Measurements from ENCODE around the gene KRTAP25-1.

Gene KRTAP25-1, protein sequence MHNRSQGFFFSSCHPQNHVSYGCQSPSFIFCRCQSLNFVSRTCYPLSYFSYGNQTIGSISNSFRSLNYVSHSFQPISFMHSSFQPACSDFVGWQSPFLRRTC

DNA sequence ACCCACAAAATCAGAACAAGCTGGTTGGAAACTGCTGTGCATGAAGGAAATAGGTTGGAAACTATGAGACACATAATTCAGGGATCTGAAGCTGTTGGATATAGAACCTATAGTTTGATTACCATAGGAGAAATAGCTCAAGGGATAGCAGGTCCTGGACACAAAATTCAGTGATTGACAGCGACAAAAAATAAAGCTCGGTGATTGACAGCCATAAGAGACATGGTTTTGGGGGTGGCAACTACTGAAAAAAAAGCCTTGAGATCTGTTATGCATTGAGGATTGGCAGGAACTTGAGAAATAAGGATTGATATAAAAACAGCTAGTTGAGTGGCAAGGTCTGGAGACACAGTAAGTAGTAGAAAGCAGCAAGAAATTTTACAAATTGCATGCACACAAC lies at the start of gene KRTAP25-1:
Gene KRTAP25-1, minus strand, starts transcription at position 300 of the 400 bp plus-strand sequence. Its CDS starts 24 bp downstream, at position 276.
- no peak for DNase-seq

DNA sequence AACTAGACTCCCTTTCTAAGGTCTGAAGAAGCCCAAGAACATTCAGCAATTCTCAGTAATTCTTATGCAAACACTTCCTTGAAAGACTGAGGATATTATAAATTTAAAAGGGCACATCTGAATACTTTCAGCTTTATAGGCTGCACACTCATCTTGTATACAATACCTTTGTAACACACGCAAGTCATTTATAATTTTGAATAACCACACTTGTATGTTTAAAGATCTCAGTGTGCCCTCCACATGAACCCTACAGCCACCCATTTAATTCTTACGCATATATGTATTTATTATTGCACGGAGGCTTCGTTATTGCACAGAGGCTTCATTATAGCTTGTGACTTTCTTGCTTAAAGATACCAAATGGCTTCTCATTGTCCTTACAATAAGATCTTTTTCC lies 49.4 kb upstream of the KRTAP25-1 start:
- DNase-seq, result no peak

DNA sequence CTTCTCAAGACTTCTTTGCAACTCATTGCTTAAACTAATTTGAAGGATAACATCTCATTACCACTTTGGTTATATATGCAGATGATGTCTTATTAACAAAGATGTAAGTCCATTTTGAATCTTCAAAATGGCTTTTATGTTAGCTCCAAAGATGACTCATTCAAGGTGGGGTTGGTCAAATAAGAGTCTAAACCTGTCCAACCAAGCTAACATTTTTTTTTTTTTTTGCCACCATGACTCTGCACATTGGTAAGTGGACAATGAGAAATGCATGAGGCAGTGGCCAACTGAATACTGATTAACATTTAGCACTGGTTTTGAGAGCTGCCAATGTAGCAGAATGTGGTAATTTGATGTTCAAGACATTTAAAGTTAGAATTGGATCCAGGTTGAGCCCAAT lies 48.5 kb upstream of the KRTAP25-1 start:
- no peak for DNase-seq

DNA sequence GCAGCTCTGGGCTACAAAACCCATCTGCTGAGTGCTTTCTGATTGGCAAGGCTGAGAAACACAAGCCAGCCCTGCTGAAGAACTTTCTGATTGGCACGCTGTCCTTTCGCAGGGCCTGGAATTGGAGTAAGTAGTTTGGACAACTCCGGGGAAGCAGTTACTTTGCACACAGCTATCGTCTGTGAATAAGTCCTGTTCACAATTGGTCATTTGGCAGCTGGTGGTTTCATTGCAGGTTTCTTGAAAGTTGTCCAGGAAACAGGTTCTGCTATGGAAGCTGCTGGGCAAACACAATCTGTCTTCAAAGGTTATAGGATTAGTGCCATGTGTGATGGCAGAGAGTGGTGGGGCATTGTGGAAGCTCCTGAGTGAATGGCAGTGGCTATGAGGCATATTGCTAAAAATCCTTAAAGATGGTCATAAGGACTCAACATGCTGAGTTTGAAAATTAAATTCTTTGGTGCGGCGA lies 48.0 kb upstream of the KRTAP25-1 start, which contains the start of gene KRTAP27-1:
Gene KRTAP27-1, minus strand, starts transcription at position 419 of the 469 bp plus-strand sequence. Its CDS starts 26 bp downstream, at position 393.
- no peak for DNase-seq

DNA sequence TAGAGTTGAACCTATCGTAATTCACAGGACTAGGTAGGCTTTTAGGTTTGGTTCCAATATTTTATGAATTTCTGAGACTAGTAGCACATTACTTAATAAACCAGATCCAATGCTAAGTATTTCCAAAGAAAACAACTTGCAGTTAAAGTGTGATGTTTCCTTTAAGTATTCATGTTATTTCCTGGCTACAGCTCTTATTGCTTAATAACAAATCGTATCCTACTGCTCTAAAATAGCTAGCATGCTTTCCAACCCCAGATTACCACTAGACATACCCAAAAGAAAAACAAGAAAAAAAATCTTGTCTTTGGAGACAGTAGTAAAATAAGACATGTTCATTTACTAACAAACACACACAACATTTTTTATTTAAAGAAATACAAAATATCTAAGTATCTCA lies 47.3 kb upstream of the KRTAP25-1 start:
- DNase-seq, result no peak

DNA sequence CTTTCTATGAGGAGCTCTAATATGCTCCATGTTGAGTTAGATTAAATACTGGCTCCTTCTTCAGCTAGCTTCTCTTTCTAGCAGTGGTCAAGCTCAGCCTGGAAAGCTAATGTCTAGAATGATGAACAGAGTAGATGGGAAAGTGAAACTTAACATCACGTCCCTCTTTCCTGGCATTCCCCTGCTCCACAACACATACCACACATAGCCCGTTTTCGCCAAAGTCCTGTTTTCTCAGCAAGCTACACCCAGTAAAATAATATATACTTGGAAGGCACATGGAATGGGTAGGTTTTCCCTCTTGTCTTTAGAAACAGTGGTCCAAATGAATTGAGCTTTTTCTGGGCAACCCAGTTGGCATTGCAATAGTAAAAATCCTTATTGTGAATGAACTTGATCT lies 44.4 kb upstream of the KRTAP25-1 start:
- DNase-seq, result no peak

DNA sequence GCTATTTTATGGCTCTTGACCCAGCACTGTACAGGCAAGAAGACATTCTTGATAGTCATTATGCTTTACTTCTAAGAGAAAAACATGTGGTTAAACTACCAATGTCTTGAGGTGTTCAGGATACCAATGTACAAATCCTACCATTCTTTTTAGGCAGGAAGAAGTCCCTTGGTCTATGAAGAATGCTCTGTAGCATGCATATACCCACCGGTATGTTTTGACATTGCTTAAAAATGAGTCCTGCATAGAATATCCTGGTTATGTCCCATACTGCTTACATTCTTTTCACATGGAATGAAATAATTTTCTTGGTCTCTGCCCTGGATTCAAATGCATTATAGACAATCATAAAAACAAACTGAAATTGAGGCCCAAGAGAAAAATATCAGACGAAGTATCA lies 43.4 kb upstream of the KRTAP25-1 start:
- DNase-seq, result no peak

DNA sequence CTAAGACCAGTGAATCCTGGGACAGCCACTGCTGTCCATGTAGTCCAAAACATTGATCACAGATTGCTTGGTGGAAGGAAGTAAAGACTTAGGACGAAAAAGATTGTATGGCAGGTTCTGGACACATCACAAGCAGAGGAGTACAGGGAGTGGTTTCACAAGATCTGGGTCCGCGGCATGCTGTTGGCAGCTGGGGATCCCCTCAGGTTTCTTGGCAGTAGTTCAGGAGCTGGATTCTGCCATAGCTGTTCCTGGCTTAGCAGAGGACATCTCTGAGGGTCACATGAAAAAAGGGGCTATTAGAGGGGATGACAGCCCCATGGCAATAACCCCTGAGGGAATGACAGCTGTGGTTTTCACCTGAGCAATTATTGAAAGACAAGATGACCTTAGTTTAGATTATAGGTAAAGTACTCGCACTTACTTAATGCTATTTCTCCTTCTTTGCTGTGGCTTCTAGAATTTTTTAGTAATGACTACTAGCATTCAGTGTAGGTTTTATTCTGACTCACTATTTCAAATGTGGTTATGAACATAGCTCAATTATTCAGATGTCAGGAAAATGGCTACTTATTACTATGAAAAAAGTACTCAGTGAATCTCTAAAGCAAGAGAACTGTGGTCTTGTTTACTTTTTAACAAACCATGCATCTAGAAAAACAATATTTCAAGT lies 40.0 kb upstream of the KRTAP25-1 start:
- DNase-seq, result no peak

DNA sequence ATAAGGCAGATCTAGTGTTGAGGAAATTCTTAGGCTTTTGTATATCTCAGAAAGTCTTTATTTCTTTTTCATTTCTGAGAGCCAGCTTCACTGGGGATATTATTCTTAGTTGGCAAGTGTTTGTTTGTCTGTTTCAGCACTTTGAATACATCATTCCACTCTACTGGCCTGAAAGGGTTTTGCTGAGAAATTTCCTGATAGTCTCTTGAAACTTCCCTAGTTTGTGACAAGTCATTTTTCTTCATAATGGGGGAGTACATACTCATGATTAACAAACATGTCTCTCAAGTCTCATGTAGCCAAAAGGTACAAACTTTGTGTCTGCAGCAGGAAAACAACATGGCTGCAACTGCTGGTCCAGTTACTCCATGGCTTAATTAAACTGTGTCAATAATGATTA lies 37.1 kb upstream of the KRTAP25-1 start:
- no peak for DNase-seq

DNA sequence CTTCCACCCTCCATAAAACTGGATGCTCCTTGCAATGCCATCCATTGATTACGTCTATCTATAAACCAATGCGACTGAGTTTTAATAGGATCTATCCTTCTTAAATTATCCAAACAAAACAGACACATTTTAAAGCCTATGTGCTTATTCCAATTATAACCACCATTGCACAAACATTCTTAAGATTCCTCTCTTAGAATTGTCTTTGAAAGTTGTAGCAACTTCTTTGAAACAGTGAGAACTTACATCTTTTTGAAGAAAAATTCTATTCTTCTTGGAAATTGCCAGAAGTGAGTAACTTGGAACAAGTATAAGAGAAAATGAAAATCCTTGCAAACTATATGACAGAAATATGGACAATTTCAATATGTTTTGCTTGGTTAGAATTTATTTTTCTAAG lies 30.9 kb upstream of the KRTAP25-1 start, which contains the start of gene KRTAP26-1:
Gene KRTAP26-1, minus strand, starts transcription at position 101 of the 400 bp plus-strand sequence. CDS start 280 bp downstream, outside the sequence.
- no peak for DNase-seq

DNA sequence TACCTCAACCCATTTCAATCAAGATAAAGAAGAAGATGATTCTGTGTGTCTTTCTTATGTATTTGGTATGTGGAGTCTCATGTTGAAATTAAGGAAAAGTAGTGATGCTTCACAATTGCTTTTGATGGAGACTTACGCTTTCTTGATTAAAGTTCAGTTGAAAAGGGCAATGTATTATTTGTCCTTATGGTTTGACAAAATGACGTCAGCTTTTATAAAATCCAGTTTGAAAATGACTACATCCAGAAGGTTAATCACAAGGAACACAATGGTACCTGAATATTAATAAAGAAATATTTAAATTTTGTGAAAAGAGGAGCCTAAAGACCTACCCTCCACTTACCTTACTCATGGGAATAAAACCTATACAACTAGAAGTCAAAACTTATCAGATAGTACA lies 26.4 kb upstream of the KRTAP25-1 start:
- no peak for DNase-seq

DNA sequence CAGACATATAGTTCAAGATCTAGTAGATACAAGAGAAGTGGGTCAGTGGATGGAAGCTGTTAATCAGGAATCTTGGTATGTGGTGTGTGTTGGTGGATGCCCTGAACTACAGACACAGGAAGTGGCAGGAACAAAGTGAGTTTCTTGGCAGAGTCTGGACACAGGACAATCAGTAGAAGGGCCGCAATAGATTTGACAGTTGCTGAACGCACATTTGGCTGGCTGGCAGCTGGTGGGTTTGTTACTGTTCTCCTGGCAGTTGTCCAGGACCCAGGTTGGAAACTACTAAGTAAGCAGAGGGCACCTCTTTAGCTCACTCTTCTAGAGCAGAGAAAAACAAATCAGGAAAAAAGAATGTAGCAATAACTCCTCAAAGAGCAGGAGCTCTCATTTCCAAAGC lies 17.6 kb upstream of the KRTAP25-1 start:
- no peak for DNase-seq

DNA sequence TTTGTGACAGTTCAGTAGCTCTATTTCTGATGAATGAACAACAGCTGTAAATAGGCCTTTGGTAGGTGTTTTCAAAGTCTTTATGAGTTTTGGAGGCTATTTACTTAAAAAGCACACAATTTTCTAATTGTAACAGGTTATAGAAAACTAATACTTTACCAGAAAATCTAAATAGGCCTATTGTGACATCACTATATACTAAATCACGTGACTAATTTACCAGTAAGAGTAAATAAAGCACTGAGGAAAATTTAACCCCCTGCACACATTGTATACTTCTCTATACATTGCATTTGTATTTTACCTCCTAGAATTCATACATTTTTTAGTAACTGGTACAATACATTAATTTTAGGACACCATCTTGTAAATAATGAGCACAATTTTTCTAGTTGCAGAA lies 15.8 kb upstream of the KRTAP25-1 start:
- no peak for DNase-seq

DNA sequence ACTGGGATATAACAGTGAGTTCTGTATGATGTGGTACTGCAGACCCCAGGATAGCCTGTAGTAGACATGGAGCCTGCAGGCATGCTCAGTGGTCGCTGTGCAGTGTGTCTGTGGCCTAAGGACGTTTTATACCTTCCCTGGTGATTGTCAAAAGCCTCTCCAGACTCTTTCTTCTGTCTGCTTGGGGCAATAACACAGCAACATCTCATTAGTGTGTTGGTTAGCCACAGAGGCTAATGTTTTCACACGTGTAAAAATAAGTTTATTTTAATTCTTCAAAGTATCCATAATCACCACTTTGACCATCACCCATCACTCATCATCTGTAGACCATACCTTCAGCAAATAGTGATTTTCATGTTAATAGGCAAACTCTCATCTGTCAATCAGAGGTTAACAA lies 6.5 kb downstream of the KRTAP25-1 start, which contains the start of gene KRTAP24-1:
Gene KRTAP24-1, minus strand, starts transcription at position 101 of the 400 bp plus-strand sequence. Its CDS starts 18 bp downstream, at position 83.
- no peak for DNase-seq

DNA sequence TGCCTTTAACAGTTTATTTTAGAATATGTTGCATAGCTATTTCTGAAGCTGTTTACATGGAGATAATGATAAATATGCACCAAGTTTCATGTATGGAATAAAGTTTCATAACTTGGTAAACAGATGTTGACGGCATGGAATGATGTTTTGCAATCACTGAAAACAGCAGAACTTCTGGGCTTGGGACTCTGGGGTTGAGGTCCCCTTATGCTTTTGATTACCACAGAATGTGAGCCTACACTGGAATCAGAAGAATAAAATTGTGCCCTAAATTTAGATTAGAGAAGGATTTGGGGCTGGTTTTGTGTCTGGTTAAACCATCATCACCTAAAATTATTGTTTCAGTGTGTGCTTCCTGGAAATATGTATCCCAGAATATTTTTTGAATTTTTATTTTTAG lies 17.7 kb downstream of the KRTAP25-1 start:
- DNase-seq, result no peak

DNA sequence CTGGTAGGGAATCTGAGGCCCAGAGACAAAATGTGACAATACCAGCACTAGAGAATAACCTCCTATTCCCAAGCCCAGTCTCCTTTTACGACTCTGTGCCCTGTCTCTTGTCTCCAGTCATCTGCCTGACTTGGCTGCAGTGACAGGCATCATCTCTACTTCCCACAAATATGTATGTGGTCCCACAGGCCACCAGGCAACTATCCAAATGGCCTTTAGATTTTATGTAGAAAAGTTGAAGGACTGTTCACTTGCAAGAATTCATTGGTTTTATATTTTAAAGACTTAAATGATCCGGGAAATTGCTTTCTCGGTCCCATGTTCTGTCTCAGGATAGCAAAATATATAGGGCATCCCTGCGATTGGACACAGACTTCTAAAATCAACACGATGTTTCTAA lies 18.2 kb downstream of the KRTAP25-1 start:
- no peak for DNase-seq

DNA sequence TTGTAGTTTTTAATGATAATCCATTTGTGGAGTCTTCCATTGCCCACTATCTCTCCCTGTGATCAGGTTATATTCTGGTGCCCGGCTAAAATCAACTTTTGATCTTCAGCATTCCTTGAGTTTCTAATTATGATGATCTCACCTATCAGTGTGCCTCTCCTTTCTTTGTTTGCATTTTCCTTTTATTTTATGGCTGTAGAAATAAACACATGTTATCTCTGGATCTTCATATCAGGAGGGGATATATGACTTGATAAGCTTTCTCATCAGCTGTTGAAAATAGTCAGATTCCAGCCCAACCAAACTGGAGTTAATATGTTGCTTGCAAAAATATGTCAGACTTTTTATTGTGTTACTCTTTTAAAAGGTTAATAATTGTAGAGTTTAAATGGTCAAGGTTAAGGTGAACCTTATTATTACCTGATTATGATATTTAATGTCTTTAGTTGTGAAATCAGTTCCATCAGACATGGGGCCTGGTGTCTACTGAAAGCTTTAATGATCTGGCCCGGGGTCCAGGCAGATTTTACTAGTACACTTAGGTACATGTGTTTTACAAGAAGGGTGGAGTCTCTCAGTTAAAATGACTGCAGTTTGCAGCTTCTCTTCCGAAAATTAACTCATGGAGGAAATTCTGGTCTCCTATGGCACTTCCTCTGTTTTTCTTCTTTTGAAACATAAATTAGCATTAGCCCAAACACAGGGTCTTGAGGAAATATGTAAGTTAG lies 19.3 kb downstream of the KRTAP25-1 start:
- no peak for DNase-seq

DNA sequence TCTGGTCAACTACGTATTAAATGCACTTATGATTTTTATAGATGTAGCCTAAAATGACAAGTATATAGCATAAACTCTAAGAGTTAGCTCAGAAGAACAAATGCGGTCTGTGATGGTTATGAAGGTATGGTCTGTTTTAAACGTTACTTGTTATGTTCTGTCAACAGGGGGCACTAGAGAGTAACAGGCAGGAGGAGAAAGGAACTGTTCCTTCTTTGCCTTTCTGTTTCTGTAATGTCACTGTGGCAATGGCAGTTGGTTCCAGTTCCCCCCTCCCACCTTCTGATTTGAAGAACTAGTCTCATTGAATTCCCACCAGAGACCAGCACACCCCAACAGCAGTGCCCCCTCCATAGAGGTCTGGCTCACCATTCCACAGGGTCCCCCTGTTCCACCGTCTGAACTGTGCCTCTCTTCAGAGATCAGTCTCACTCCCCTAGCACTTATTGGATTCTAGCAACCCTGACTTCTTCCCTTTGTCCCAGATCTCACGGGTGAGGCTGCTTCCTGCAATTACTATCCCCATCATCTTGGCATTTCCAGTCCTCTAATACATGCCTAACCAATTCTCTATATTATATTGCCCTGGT lies 20.6 kb downstream of the KRTAP25-1 start:
- DNase-seq, result no peak

DNA sequence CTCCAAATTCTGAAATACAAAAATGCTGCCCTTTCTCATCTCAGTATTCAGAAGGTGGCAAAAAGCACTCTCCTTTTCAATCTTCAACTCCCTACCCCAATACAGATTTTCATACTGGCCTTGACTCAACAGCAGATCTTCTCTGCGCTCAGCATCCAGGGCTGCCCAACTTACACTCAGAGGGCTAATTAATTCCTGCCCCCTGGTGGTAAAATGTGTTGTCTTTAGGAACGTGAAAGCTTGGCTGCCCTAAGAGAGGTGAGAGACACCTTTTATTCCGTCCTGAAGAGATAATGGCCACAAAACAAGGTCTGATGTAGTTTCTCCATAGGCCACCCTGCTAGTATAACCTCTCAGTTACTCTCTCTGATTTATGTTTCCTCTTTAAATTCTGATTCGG lies 31.5 kb downstream of the KRTAP25-1 start:
- DNase-seq, result no peak

DNA sequence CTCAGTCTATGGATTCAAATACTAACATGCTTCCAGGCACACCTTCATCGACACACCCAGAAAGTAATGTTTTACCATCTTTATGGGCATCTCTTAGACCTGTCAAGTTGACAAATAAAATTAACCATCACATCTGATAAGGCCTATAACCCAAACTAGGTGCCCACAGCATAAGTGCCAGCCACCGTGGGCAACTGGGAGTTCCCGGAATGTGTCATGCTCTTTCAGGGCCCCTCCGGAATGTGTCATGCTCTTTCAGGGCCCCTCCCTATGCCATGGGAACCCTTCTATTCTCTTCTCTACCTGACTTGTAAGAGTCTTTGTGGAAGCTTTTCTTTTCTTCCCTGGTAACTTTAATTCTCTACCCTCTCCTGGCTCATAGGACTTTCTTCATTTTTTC lies 33.2 kb downstream of the KRTAP25-1 start:
- no peak for DNase-seq

DNA sequence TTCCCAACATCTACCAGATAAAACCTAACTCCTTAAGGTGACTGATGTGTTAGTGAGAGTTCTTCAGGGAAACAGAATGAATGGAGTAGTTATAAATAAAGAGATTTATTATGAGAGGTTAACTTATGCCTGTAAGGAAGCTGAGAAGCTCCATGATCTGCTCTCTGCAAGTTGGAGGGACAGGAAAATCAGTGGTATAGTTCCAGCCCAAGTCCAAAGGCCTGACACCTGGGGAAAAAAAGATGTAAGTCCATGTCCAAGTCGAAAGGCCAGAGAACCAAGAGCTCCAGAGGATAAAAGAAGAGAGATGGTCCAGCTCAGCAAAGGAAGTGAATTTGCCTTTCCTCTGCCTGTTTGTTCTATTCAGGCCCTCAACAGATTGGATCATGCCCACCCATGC lies 33.6 kb downstream of the KRTAP25-1 start:
- DNase-seq, result no peak

DNA sequence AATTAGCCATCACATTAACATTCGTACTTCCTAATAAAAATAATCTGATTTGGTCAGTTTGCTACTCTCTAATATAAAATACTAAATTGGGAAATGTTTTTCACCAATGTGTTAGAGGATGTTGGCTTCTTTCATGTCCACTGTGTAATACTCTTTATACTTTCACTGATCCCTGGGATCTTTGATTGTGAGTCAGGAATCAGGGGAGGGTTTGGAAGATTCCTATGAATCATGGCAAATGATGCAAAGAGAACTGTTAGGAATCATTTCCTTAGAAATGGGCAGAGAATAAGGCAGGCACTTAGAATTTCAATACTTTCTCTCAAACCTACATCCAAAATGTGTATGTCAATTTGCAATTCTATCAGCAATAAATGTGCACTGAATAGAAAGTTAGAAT lies 37.5 kb downstream of the KRTAP25-1 start:
- DNase-seq, result no peak

DNA sequence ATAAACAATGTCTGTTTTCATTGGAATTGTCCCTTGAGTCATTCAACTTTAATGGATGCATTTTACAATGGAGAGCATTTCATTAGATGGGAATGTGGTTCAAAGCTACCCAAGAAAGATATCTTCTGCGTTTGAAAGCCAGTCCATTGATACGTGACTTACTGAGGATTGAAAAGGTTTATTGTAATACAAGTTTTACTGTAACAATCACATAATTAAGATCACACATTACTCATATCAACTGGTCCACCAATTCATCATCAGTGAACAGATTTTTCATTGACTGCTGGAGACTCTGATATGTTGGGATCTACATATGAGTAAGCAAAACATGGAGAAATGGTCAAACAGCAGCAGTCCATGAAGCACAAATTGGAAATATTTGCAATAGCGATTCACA lies 39.4 kb downstream of the KRTAP25-1 start:
- DNase-seq, result no peak

DNA sequence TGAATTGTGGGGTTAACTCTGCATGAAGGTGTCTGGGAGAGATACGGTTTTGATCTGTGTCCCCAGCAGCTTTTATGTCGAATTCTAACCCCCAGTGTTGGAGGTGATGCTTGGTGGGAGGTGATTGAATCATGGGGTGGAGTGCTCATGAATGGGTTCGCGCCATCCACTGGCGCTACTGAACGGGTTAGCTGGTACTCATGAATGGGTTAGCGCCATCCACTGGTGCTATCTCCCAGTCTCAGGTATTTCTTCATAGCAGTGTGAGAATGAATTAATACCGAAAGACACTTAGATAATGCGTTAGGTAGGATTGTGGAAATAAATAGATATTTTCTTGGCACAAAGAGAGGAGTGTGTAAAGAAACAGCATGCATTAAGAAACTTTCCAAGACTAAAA lies 40.5 kb downstream of the KRTAP25-1 start:
- DNase-seq, result no peak

Data from NCI-H345 (cell line).